ENCODE measurements around the gene TMEM31. TPM values are rescaled to one million over a fixed set of nuclear protein-coding genes. Genes with fewer than 3 reads are reported as not detected.
"Not testable (repeated sequence)": the region's sequence is repeated elsewhere in the genome, so short reads cannot be mapped to it uniquely, and the experiment has no call there.

The TMEM31 gene
- total RNA-seq, 1 donor from 2014 or later: not detected

DNA sequence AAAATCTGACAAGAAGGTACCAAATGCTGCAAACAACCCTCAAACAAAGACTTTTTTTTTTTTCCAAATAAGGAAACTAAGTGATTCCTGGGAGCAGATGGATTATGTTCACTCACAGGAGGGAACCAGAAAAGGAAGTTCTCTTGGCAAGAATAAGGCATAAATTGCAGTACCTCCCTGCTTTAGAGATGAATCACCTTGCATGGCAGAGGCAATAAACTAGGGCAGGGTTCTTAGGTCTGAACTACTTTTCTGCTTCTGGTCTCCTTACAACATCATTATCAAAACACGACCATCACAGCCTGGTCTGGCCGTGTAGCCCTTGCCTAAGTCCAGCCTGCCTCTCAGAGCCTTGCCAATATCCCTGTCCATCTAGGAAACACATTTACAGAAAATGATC lies 6.3 kb downstream of the TMEM31 start:
- intact Hi-C loops (cut with DNase I): no loop called here
- ATAC-seq (ENCODE audit: poor library complexity) (peak; percentile 20), DNase-seq (no peak)

DNA sequence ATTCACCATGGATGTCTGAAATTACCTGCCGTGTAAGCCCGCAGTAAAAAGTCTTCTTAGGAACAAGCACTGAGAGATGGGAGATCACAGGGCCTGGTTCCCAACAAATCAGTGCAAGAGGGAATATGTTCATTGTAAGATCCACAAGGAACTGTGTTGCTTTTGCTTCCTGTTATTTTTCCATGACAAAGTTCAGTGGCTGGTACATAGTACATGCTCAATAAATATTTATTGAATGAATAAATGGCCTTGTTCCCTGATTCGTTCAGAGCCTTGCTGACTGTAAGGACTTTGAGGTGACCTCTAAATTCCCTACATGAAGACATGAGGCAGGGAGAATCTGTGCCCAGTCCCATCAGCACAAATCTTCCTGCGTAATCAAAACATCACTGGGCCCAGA lies 7.4 kb downstream of the TMEM31 start:
- intact Hi-C loops (cut with DNase I): no loop called here
- ATAC-seq (ENCODE audit: poor library complexity) (no peak), DNase-seq (no peak)

DNA sequence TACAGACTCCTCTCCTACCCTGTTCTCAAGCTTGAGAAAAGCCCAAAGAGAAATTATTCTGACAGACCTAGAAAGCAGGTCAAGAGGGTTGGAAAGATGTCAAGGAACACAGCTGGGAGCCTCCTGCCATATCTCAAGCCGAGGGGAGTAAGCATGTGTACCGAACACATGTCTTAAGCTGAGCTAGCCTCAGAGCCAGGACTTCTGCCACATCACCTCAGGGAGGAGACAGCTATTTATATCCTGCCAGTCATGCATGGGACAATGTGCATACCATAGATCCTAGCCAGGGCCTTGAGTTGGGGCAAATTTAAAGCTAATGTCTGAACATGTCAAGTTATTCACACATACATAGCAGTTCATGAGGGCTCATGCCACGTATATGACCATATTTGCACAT lies 11.8 kb downstream of the TMEM31 start:
- peak; percentile 59 for ATAC-seq (ENCODE audit: poor library complexity)
- no peak for DNase-seq
- intact Hi-C loops (cut with DNase I): no loop called here

DNA sequence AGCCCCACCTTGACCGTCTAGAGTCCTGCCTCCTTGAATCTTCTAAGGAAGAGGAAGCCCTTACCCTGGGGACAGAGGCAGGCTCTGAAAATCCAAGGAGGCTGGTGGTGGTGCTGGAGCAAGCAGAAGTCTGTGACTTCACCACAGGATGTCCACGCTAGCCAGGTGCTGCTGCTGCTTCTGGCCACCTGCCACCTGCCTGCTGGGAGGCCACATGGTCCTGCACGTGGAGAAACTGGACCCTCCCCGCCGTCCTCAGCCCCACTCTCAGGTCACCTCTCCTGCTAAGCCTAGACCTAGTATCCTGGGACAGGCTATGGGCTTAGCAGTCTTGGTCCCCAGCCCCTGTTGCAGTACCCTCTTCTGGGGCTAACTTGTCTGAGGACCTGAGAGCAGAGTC lies 15.8 kb downstream of the TMEM31 start:
- intact Hi-C loops (cut with DNase I): no loop called here
- ATAC-seq (ENCODE audit: poor library complexity) (no peak), DNase-seq (no peak)

DNA sequence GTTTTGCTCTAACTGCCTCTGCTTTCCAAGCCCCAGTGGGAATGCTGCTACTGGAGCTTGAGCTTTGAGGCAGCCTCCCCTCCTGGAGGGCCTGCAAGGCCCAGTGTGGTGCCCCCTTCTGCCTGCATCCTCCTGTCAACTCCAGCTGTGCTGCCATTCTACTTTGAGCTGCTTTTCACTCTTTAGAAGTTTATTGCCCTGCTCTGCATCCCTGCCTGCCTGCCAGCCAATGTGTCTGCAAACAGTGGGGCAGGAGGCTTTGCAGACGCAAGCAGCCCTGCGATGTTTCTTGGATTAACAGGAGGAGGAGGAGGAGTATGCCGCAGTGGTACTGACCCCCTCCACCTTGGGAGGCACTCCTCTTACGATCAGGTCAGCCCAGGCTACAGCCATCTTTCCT lies 16.4 kb downstream of the TMEM31 start:
- ATAC-seq (ENCODE audit: poor library complexity): no peak
- no peak for DNase-seq
- intact Hi-C loops (cut with DNase I): no loop called here

DNA sequence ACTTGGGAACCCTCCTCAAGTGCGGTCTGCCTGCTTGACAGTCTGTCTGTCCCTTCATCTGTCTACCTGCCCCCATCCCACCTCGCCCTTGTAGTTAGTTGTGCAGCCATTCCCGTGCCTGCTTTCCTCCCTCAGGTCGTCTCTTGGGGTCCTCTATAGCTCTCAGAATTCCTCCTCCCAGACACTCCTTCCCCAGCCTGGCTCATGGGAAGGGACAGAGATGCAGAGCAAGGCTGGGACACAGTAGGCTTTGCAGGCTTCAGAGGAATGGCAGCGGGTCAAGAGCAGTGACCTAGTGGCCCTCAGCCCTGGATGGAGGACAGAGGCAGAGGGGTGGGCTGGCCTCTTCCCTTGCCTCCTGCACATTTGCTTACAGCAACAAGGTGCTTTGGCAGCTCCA lies 18.3 kb downstream of the TMEM31 start:
- intact Hi-C loops (cut with DNase I): no loop called here
- DNase-seq (no peak), ATAC-seq (ENCODE audit: poor library complexity) (no peak)

DNA sequence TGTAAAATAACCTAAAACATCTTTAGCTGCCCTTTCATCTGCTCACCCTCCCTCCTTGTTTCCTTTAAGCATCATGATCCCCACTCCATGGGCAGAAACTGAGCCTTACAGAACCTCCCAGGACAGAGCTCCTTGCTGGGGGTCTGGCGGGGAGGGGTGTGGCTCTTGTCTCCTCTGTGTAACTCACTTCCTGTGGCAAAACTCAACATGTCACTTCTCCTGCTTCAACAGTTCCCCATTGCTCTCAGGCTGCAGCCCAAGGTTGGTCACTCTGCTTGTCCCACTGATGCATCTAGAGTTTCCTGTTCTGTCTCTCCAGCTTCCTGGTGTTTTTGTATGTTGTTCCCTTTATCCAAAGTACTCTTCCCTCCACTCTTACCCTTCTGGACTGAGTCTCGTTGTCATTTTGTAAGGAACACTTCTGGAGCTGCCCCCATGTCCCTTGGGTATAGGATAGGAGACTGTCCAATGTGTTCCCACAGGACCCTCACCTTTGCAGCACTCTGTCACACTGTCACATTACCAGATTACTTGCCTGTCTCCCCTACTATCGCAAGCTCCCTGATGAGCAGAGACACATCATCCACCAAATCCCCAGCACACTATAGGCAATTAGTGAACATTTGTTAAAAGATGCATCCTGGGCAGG lies 19.6 kb downstream of the TMEM31 start:
- no peak for ATAC-seq (ENCODE audit: poor library complexity)
- intact Hi-C loops (cut with DNase I): no loop called here
- no peak for DNase-seq

DNA sequence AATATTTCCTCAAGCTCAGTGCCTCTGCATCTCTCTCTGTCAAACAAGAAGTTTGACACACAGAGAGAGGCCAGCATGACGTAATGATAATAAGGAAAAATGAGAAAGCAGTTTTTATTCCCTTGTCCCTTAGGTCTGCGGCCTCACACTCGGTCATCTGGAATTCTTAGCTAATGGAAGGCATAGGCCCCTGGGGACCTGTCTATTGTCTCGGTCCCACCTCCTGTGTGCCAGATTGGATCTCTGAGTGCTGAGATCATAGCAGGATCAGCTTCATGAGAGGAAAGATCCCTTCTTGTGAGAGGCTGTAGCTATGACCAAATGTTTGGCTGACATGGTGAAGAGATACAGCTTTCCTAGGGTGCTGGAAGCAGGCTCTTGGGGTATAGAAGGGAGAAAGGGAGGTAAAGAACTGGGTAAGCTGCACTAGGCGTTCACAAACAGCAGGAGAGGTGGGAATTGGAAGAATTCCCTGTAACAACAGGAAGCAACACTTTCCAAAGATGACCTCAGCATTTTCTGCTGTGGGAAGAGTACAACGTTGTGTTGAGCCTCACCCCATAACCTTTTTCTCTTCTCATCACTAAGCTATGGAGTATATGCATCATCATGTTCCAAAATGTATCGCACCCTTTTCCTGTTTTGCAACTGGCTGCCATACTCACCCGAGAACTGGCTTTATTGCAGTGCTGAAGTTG lies 20.2 kb downstream of the TMEM31 start:
- intact Hi-C loops (cut with DNase I): no loop called here
- peak; percentile 81 for ATAC-seq (ENCODE audit: poor library complexity)
- DNase-seq: no peak

DNA sequence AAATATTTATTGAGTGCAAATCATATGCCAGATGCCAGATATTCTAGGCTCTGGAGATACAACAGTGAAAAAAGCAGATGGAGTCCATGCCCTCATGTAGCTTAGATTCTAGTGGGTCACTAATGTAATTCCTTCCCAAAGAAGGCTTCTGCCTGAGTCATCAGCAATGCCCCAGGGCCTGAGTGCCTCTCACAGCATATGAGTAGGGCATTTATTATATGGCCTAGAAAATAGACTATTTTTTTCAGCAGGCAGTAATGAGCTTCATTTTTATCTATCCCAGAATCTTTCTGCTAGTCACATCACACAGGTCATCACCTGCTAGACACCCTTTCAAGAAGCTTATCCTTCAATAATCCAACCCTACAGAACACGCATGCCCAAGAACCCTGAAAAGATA lies 22.3 kb downstream of the TMEM31 start:
- intact Hi-C loops (cut with DNase I): no loop called here
- DNase-seq: no peak
- ATAC-seq (ENCODE audit: poor library complexity): no peak

DNA sequence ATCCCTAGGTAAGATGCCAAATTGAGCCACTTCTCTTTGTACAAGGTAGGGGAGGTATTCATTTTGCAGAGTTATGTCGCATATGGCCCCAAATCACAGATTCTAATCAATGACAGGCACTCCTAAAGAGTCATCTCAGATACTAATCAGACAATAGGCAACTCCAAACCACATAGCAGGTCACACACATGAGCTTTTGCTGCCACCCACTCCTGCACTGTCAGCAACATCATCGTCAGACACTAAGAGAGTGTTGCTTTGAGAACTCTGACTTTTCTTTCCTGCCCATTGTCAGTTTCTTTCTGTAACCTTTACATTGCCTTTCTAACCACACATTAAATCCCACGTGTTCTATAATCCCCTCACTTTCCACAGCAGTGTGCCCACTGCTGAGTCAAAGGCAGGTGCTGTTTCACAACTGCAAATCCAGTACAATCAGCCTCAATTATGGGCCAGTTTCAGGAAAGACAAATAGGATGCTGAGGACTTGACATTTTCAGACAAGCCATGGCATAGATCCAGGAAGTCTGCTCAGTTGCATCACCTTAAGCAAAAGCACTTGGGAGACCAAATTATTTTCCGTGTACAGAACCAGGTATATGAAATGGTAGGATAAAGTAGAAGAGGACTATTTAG lies 23.5 kb downstream of the TMEM31 start:
- no peak for ATAC-seq (ENCODE audit: poor library complexity)
- DNase-seq: no peak
- intact Hi-C loops (cut with DNase I): no loop called here

DNA sequence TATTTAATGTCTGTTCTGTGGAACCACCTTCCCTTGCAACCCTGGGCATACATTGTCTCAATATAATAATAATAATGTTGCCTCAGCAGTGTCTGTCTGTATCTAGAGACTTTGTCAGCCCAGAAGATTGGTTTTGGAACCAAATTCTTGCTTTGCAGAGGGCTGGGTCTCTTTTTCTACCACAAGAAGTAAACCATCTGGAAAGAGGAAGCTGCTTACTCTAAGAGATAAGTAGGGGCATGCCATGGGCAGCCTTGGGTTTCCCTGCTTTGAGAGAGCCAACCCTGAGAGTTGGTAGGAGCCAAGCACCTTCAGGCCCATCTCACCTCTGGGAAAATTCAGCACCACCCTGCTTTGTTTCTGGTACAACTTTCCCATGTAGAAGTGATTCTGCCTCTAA lies 27.0 kb downstream of the TMEM31 start:
- no peak for DNase-seq
- intact Hi-C loops (cut with DNase I): no loop called here
- no peak for ATAC-seq (ENCODE audit: poor library complexity)

DNA sequence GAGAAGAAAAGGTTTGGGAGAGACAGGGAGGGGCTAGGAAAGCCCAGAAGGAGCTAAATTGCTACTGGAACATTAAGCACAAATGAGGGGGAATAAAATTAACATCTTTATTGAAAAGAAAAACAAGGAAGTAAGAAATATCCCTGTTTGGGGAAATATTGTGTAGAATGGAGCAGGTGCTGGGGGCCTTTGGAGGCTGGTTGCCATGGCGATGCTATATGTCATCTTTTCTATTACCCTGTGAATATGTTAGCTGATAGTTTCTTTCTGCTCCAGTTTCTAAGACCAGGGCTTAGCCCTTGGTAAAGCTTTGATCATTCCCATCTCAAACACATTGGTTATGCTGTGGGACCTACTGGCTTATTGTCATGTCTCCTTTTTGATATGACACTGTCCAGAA lies 28.7 kb downstream of the TMEM31 start:
- DNase-seq: no peak
- no peak for ATAC-seq (ENCODE audit: poor library complexity)
- intact Hi-C loops (cut with DNase I): no loop called here

DNA sequence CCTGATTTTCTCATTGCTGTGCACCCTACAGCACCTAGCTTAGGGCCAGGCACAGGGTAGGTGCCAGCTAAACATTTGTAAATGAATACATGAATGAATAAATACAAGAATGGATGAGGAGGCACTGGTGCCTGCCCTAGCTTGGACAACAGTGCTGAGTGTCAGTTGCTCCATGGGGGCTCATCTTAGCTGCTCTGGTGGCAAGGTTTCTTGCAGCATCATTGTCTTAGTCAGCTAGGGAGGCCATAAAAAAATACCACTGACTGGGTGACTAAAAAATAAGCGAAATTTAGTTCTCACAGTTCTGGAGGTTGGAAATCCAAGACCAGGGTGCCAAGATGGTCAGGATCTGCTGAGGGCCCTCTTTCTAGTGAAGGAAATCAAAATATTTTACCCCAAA lies 31.2 kb downstream of the TMEM31 start:
- ATAC-seq (ENCODE audit: poor library complexity) (no peak), DNase-seq (no peak)
- intact Hi-C loops (cut with DNase I): no loop called here

DNA sequence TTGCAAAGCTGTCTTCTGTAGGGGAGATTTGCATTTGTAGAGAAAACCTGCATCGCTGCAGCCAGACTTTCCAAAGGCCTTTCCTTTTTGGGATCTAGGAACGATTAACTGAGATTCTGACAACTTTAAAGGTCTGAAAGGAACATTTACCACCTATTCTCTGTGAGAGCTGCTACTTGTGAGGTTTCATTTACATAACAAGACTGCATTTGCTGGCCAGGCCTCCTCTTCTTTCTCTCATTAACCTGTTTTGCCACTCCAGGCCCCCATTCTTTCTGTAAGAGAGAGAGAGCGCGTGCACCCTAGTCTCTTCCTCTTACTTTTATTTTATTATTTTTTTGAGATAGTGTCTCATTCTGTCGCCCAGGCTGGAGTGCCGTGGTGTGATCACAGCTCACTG lies 31.6 kb downstream of the TMEM31 start:
- no peak for ATAC-seq (ENCODE audit: poor library complexity)
- DNase-seq: no peak
- intact Hi-C loops (cut with DNase I): no loop called here

DNA sequence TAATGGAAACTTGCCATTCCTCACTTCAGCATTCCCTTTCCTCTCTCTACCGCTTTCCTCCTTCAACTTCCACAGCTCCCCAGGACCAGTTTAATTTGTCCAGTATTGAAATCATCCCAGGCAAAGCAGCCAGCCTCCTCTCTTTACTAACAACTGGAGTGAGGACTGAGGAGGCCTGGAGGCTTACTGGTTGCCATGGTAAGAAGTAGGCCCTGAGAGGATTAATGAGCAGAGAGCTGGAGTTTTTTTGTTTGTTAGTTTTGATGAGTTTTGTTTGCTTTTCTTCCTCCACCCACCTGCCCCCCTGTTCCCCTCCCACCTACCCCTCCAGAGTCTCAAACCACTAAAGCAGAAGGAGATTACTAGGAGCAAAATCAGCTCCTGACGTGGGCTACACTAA lies 36.5 kb downstream of the TMEM31 start:
- intact Hi-C loops (cut with DNase I): no loop called here
- ATAC-seq (ENCODE audit: poor library complexity) (no peak), DNase-seq (no peak)

DNA sequence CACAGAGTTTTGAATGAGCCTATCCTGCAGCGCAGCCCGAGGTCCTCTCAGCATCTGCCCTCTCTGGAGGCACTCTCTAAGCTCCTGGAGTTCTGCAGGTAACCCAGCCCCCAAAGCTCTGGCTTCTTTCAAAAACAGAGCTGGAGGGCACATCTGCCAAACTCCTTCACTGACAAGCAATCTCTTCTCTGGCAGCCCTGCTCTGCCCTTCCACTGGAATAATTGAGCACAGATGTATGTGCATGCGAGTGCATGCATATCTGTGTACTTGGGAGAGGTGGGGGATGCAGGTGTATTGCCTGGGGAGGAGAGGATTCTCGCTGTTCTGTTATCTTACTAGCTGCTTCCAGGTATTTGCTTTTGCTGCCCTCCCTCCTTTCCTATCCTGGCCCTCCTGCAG lies 43.7 kb downstream of the TMEM31 start:
- DNase-seq: no peak
- ATAC-seq (ENCODE audit: poor library complexity): no peak
- intact Hi-C loops (cut with DNase I): no loop called here

DNA sequence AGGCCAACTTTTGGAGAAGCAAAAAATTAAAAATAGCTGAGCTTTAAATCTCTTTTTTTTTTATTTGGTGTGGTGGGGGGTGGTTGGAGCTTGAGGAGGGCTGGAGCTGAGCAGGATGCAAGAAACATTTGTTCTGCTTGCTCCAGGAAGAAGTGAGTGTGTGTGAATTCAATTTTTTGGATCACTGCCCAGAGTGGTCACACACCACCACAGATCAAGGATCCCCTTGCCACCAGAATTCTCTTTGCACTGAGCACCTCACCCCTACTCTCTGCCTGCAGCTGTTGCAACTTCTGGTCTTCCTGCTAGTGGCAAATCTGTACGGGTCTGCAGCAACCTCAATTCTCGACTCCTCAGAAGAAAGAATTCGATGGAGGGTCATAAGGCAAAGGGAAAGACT lies 46.0 kb downstream of the TMEM31 start:
- intact Hi-C loops (cut with DNase I): no loop called here
- ATAC-seq (ENCODE audit: poor library complexity) (no peak), DNase-seq (no peak)

DNA sequence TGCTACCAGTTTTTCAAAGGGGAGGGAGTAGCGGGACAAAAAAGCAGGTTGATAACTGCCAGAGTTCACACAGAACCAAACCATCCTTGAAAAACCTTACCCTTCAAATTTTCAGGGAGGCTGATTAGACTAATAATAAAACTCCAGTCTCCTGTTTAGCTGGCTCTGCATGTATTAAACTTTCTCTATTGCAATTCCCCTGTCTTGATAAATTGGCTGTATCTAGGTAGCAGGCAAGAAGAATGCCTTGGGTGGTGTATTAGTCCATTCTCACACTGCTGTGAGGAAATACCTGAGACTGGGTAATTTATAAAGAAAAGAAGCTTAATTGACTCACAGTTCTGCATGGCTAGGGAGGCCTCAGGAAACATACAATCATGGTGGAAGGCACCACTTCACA lies 47.8 kb downstream of the TMEM31 start:
- ATAC-seq (ENCODE audit: poor library complexity): no peak
- intact Hi-C loops (cut with DNase I): no loop called here
- DNase-seq: no peak

DNA sequence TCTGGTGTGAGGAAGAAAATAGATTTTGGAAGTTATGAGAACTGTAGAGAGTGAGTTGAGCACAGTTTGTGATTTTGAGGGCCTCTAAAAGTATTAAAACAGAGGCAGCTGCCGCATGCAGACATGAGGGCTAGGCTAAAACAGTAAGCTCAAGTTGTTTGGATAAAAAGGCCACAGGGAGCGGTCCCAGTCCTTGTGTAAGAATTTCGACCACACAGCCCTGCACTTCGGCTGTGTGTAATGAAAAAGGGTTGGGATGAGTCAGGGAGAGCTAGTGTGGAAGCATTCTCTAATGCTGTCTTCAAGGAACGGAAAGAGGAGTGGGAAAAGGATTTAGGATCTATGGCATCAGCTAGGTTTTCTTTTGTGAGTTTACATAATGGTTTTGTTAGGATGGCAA lies 52.8 kb downstream of the TMEM31 start:
- DNase-seq; intact Hi-C loops (cut with DNase I); ATAC-seq (ENCODE audit: poor library complexity): not testable (repeated sequence)

All from Right ventricle myocardium superior (tissue), 1 donor.